HFF-Myc (cell line): ENCODE measurements around the gene SERPINB4.

ENCODE experiments used
- DNase-seq: peaks from one replicate; pipeline ENCODE4 v3.0.0-alpha.2; 2011; ENCODE audit warnings: low read depth; ENCODE audit errors: extremely low read depth
- H3K4me3 ChIP-seq: replicated peaks from 2 replicates; pipeline ENCODE4 v1.5.1; 2011; ENCODE audit warnings: low read depth, mild to moderate bottlenecking, control low read depth, low read length
- TF ChIP-seq, protein P1 (sequence below): IDR thresholded peaks from 2 replicates; pipeline ENCODE4 v1.5.1; 2012; ENCODE audit warnings: mild to moderate bottlenecking, low read depth, low read length, control low read depth; ENCODE audit errors: missing control alignments

The SERPINB4 gene

GRCh38 chr18:63588909-63589308 lies 55.1 kb downstream of the SERPINB4 start:
- H3K4me3 ChIP-seq, result no peak overlapping the region
- TF ChIP-seq, protein P1, sequence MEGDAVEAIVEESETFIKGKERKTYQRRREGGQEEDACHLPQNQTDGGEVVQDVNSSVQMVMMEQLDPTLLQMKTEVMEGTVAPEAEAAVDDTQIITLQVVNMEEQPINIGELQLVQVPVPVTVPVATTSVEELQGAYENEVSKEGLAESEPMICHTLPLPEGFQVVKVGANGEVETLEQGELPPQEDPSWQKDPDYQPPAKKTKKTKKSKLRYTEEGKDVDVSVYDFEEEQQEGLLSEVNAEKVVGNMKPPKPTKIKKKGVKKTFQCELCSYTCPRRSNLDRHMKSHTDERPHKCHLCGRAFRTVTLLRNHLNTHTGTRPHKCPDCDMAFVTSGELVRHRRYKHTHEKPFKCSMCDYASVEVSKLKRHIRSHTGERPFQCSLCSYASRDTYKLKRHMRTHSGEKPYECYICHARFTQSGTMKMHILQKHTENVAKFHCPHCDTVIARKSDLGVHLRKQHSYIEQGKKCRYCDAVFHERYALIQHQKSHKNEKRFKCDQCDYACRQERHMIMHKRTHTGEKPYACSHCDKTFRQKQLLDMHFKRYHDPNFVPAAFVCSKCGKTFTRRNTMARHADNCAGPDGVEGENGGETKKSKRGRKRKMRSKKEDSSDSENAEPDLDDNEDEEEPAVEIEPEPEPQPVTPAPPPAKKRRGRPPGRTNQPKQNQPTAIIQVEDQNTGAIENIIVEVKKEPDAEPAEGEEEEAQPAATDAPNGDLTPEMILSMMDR, result no peak
- no peak for DNase-seq
